SK-N-SH (cell line): ENCODE results near the gene TAOK1. TPM values are rescaled to one million over a fixed set of nuclear protein-coding genes. Genes with fewer than 3 reads are reported as not detected.

Source experiments
- CTCF ChIA-PET: fragments of 300-600, 350-600 bp; formaldehyde crosslinking; extraction: SDS; loops from one replicate; lab custom pipeline; 2021; lab: Yijun Ruan, JAX
- POLR2A ChIA-PET: fragments of 350-600 bp; sonication (Branson Sonifier 250); formaldehyde crosslinking; extraction: SDS; loops from one replicate; lab custom pipeline; 2020; ENCODE audit warnings: antibody characterized with exemption, inconsistent platforms; lab: Yijun Ruan, JAX
- DNase-seq: peaks from one replicate; pipeline ENCODE4 v3.0.0; 2012
- H2AFZ ChIP-seq: fragments of 200-600 bp; sonication (generic); 2 replicates; pipeline ENCODE4 v1.8.1; 2016; ENCODE audit warnings: antibody characterized with exemption, mild to moderate bottlenecking, low read depth
- H3F3A ChIP-seq: fragments of 200-600 bp; sonication (generic); replicated peaks from 2 replicates; pipeline ENCODE3; 2016; ENCODE audit warnings: antibody characterized with exemption, mild to moderate bottlenecking; ENCODE audit not compliant: insufficient read depth
- H3K27ac ChIP-seq, 2 experiments: fragments of 200-500 bp in 1 of 2; fragments of 200-600 bp in 1 of 2; sonication (Bioruptor generic) in 1 of 2; sonication (generic), shearing (Covaris generic) in 1 of 2; 2 replicates each; pipeline versions ENCODE4 v1.5.1 to v1.6.1; 2014 to 2016; ENCODE audit warnings: low read depth in 2 of 2, inconsistent platforms in 1 of 2, low read length in 1 of 2, mild to moderate bottlenecking in 1 of 2, mixed read lengths in 1 of 2
- H3K27me3 ChIP-seq: fragments of 200-600 bp; sonication (generic), shearing (Covaris generic); 2 replicates; pipeline ENCODE4 v1.6.1; 2016; ENCODE audit warnings: mixed run types; ENCODE audit not compliant: insufficient read depth
- H3K36me3 ChIP-seq, 2 experiments: fragments of 200-500 bp in 1 of 2; fragments of 200-600 bp in 1 of 2; sonication (Bioruptor generic) in 1 of 2; sonication (generic) in 1 of 2; replicated peaks in 1 of 2; 2 replicates each; pipeline versions ENCODE3 to v1.5.1; 2014 to 2016; ENCODE audit warnings: low read length in 1 of 2, mild to moderate bottlenecking in 1 of 2; ENCODE audit not compliant: insufficient read depth in 2 of 2, control insufficient read depth in 1 of 2
- H3K4me1 ChIP-seq, 2 experiments: fragments of 200-500 bp in 1 of 2; fragments of 200-600 bp in 1 of 2; sonication (Bioruptor generic) in 1 of 2; sonication (generic), shearing (Covaris generic) in 1 of 2; 2 replicates each; pipeline versions ENCODE4 v1.5.1 to v1.6.1; 2014 to 2016; ENCODE audit warnings: low read depth in 1 of 2, low read length in 1 of 2, mixed run types in 1 of 2; ENCODE audit not compliant: insufficient read depth in 2 of 2, control insufficient read depth in 1 of 2
- H3K4me2 ChIP-seq: fragments of 200-600 bp; sonication (generic), shearing (Covaris generic); 2 replicates; pipeline ENCODE4 v1.6.1; 2017; ENCODE audit warnings: mixed run types
- H3K4me3 ChIP-seq, 2 experiments: fragments of 200-500 bp in 1 of 2; fragments of 200-600 bp in 1 of 2; sonication (Bioruptor generic) in 1 of 2; sonication (generic), shearing (Covaris generic) in 1 of 2; 2 replicates each; pipeline versions ENCODE4 v1.5.1 to v1.8.1; 2014 to 2016; ENCODE audit warnings: low read depth in 2 of 2, inconsistent platforms in 1 of 2, low read length in 1 of 2, mild to moderate bottlenecking in 1 of 2, mixed read lengths in 1 of 2, moderate library complexity in 1 of 2
- H3K79me2 ChIP-seq: fragments of 200-600 bp; sonication (generic); 2 replicates; pipeline ENCODE4 v1.8.1; 2017; ENCODE audit warnings: mild to moderate bottlenecking; ENCODE audit not compliant: insufficient read depth
- H3K9ac ChIP-seq: fragments of 200-600 bp; sonication (generic); 2 replicates; pipeline ENCODE4 v1.6.1; 2017; ENCODE audit warnings: mixed run types
- H3K9me2 ChIP-seq: fragments of 200-600 bp; sonication (generic); 2 replicates; pipeline ENCODE4 v1.6.1; 2017; ENCODE audit warnings: mixed run types
- H3K9me3 ChIP-seq: fragments of 200-600 bp; sonication (generic); 2 replicates; pipeline ENCODE4 v1.6.1; 2017; ENCODE audit warnings: mixed run types, mild to moderate bottlenecking, moderate library complexity
- H4K20me1 ChIP-seq: fragments of 200-600 bp; sonication (generic); 2 replicates; pipeline ENCODE4 v1.6.1; 2017; ENCODE audit warnings: mild to moderate bottlenecking, mixed run types; ENCODE audit not compliant: insufficient read depth
- CHD2 ChIP-seq: fragments of 150-350 bp; IDR thresholded peaks from 2 replicates; pipeline ENCODE4 v1.6.1; 2018; ENCODE audit warnings: low read length; ENCODE audit not compliant: partially characterized antibody
- ELF1 ChIP-seq: IDR thresholded peaks from 2 replicates; pipeline ENCODE4 v1.4.0; 2012
- EP300 ChIP-seq, 2 experiments: IDR thresholded peaks; 2 replicates each; pipeline versions ENCODE4 v1.4.0 to v1.6.1; 2012; ENCODE audit warnings: borderline replicate concordance in 1 of 2, low read depth in 1 of 2, low read length in 1 of 2
- EZH2phosphoT487 ChIP-seq: fragments of 200-600 bp; sonication (generic); IDR thresholded peaks from 2 replicates; pipeline ENCODE4 v1.6.1; 2017; ENCODE audit warnings: low read depth, mixed run types, mild to moderate bottlenecking, antibody characterized with exemption, moderate library complexity, borderline replicate concordance
- FOXM1 ChIP-seq: IDR thresholded peaks from 2 replicates; pipeline ENCODE4 v1.4.0; 2012; ENCODE audit warnings: low read depth, mild to moderate bottlenecking
- GABPA ChIP-seq: IDR thresholded peaks from 2 replicates; pipeline ENCODE4 v1.4.0; 2012; ENCODE audit warnings: low read depth, mild to moderate bottlenecking
- JUND ChIP-seq: IDR thresholded peaks from 2 replicates; pipeline ENCODE4 v1.4.0; 2012
- NRF1 ChIP-seq: IDR thresholded peaks from 2 replicates; pipeline ENCODE4 v1.6.1; 2012; ENCODE audit warnings: low read depth, mild to moderate bottlenecking, low read length
- RFX5 ChIP-seq: IDR thresholded peaks from 2 replicates; pipeline ENCODE4 v1.6.1; 2012; ENCODE audit warnings: mild to moderate bottlenecking, improper control_type of control experiment, low read length
- SIN3A ChIP-seq: IDR thresholded peaks from 2 replicates; pipeline ENCODE4 v1.6.1; 2012; ENCODE audit warnings: low read depth, mild to moderate bottlenecking, low read length, moderate library complexity, borderline replicate concordance
- TCF12 ChIP-seq: IDR thresholded peaks from 2 replicates; pipeline ENCODE4 v1.4.0; 2012
- TEAD4 ChIP-seq: IDR thresholded peaks from 2 replicates; pipeline ENCODE4 v1.4.0; 2012; ENCODE audit warnings: mild to moderate bottlenecking, borderline replicate concordance; ENCODE audit not compliant: insufficient read depth
- WGBS: methylation state at CpG from one replicate; pipeline ENCODE4 v1.1.6; 2017; ENCODE audit warnings: low lambda C conversion rate; 5-methylcytosine and 5-hydroxymethylcytosine counted together
- polyA plus RNA-seq, 3 experiments: library from polyadenylated mRNA; depleted of rRNA; stranded (reverse); fragments of >200 nt; gene quantifications; 2 replicates each; pipeline ENCODE4 v1.2.3, GENCODE V29; 2012
- TF ChIP-seq, protein P1 (sequence below): fragments of 150-350 bp; IDR thresholded peaks from 2 replicates; pipeline ENCODE4 v1.6.1; 2017; ENCODE audit warnings: antibody characterized with exemption, low read length, low read depth, borderline replicate concordance
- TF ChIP-seq, protein P2 (sequence below): IDR thresholded peaks from 2 replicates; pipeline ENCODE4 v1.4.0; 2012; ENCODE audit warnings: low read depth, borderline replicate concordance
- TF ChIP-seq, protein P3 (sequence below): fragments of 200-600 bp; sonication (generic); IDR thresholded peaks from 2 replicates; pipeline ENCODE4 v1.6.1; 2017; ENCODE audit warnings: antibody characterized with exemption, mild to moderate bottlenecking, moderate library complexity
- TF ChIP-seq, protein P4 (sequence below): IDR thresholded peaks from 2 replicates; pipeline ENCODE4 v1.4.0; 2012; ENCODE audit warnings: low read depth, borderline replicate concordance

TAOK1 gene
- polyA plus RNA-seq, 1 of the 3 experiments (the other 2 are of a cell fraction) = 5.9 TPM

DNA sequence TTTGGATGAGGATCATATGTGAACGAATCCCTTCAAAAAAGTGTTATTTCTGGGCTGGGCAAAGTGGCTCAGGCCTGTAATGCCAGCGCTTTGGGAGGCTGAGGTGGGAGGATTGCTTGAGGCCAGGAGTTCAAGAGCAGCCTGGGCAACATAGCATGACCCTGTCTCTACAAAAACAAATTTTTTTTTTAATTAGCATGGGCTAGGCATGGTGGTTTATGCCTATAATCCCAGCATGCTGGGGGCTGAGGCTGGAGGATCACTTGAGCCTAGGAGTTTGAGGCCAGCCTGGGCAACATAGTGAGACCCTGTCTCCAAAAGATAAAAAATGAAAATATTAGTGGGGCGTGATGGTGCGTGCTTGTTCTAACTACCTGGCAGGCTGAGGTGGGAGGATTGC is 4.6 kb downstream of the TAOK1 start:
- Histone ChIP-seq H3K9me2 (no peaks in the 10 kb centered on the region), H3K4me1 (peaks cover 10% of the 10 kb centered on the region in 2 experiments; a peak in 3 of 4 replicates), H3K36me3 (peaks cover 0 to 13% of the 10 kb centered on the region in 2 experiments), H3K9me3 (no peaks in the 10 kb centered on the region), H3K79me2 (peaks cover 89% of the 10 kb centered on the region), H4K20me1 (peaks cover 84% of the 10 kb centered on the region), H3K27me3 (no peaks in the 10 kb centered on the region), H3K27ac (no peak overlapping the region), H3K4me2 (no peak overlapping the region), H2AFZ (no peak overlapping the region), H3K4me3 (no peak overlapping the region), H3K9ac (no peak overlapping the region), H3F3A (peaks cover 11% of the 10 kb centered on the region)
- DNase-seq = no peak
- no peak for TF ChIP-seq JUND
- TF ChIP-seq FOXM1 = no peak
- no peak for TF ChIP-seq TCF12
- no peak for TF ChIP-seq EP300 (IDR thresholded peaks at IDR 0.05; ENCODE audit: borderline replicate concordance in 1 of 2, low read depth in 1 of 2, low read length in 1 of 2)
- TF ChIP-seq TEAD4 = no peak
- TF ChIP-seq, protein P1, sequence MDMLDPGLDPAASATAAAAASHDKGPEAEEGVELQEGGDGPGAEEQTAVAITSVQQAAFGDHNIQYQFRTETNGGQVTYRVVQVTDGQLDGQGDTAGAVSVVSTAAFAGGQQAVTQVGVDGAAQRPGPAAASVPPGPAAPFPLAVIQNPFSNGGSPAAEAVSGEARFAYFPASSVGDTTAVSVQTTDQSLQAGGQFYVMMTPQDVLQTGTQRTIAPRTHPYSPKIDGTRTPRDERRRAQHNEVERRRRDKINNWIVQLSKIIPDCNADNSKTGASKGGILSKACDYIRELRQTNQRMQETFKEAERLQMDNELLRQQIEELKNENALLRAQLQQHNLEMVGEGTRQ = no peak
- no peak for TF ChIP-seq EZH2phosphoT487
- TF ChIP-seq GABPA = no peak
- ChIA-PET CTCF (no interaction called here), POLR2A (no interaction called here)
- 98% methylated on average over 4 of the region's 4 CpGs for WGBS

DNA sequence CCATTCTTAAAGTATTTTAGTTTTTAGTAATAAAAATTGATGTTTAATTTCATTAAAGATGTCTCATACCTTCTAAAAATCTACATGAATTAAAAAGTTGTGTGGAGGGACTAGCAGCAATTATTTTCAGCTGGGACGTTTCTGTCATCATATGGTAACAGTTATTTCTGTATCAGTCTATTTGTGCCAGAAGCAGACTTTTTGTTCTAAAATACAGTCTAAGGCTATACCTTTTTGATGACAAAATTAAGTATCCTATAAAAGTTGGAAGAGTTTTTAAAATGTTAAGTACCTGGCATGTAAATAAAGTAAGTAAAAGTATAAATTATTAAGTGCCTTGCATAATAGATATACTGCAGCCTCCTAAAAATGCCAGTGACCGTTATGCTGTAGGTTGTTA is 5.9 kb downstream of the TAOK1 start:
- Histone ChIP-seq H3K4me1 (peaks cover 10% of the 10 kb centered on the region in 2 experiments; a peak in 2 of 4 replicates), H3F3A (peaks cover 11% of the 10 kb centered on the region), H4K20me1 (peaks cover 96% of the 10 kb centered on the region), H3K27ac (no peak overlapping the region), H3K4me2 (no peak overlapping the region), H3K79me2 (peaks cover 98% of the 10 kb centered on the region), H3K9ac (no peak overlapping the region), H3K36me3 (peaks cover 0 to 19% of the 10 kb centered on the region in 2 experiments), H3K9me2 (no peaks in the 10 kb centered on the region), H2AFZ (no peak overlapping the region), H3K27me3 (no peaks in the 10 kb centered on the region), H3K4me3 (no peak overlapping the region), H3K9me3 (no peaks in the 10 kb centered on the region)
- no peak for TF ChIP-seq EP300 (IDR thresholded peaks at IDR 0.05; ENCODE audit: borderline replicate concordance in 1 of 2, low read depth in 1 of 2, low read length in 1 of 2)
- TF ChIP-seq NRF1 = no peak
- TF ChIP-seq, protein P2, sequence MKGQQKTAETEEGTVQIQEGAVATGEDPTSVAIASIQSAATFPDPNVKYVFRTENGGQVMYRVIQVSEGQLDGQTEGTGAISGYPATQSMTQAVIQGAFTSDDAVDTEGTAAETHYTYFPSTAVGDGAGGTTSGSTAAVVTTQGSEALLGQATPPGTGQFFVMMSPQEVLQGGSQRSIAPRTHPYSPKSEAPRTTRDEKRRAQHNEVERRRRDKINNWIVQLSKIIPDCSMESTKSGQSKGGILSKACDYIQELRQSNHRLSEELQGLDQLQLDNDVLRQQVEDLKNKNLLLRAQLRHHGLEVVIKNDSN = no peak
- TF ChIP-seq ELF1 = no peak
- TF ChIP-seq RFX5 = no peak
- TF ChIP-seq, protein P3, sequence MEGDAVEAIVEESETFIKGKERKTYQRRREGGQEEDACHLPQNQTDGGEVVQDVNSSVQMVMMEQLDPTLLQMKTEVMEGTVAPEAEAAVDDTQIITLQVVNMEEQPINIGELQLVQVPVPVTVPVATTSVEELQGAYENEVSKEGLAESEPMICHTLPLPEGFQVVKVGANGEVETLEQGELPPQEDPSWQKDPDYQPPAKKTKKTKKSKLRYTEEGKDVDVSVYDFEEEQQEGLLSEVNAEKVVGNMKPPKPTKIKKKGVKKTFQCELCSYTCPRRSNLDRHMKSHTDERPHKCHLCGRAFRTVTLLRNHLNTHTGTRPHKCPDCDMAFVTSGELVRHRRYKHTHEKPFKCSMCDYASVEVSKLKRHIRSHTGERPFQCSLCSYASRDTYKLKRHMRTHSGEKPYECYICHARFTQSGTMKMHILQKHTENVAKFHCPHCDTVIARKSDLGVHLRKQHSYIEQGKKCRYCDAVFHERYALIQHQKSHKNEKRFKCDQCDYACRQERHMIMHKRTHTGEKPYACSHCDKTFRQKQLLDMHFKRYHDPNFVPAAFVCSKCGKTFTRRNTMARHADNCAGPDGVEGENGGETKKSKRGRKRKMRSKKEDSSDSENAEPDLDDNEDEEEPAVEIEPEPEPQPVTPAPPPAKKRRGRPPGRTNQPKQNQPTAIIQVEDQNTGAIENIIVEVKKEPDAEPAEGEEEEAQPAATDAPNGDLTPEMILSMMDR = no peak
- TF ChIP-seq, protein P1 = no peak
- TF ChIP-seq SIN3A = no peak
- TF ChIP-seq JUND = no peak
- TF ChIP-seq, protein P4, sequence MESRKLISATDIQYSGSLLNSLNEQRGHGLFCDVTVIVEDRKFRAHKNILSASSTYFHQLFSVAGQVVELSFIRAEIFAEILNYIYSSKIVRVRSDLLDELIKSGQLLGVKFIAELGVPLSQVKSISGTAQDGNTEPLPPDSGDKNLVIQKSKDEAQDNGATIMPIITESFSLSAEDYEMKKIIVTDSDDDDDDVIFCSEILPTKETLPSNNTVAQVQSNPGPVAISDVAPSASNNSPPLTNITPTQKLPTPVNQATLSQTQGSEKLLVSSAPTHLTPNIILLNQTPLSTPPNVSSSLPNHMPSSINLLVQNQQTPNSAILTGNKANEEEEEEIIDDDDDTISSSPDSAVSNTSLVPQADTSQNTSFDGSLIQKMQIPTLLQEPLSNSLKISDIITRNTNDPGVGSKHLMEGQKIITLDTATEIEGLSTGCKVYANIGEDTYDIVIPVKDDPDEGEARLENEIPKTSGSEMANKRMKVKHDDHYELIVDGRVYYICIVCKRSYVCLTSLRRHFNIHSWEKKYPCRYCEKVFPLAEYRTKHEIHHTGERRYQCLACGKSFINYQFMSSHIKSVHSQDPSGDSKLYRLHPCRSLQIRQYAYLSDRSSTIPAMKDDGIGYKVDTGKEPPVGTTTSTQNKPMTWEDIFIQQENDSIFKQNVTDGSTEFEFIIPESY = no peak
- TF ChIP-seq TCF12 = no peak
- TF ChIP-seq CHD2 = no peak
- POLR2A ChIA-PET = no interaction called here
- DNase-seq = no peak
- WGBS = 84% methylated on average over 2 of the region's 2 CpGs
- CTCF ChIA-PET = interaction anchor here (0.7 to 1.3 kb wide), 5 partner anchors 26 to 177 kb away, joined by 3 to 5 read pairs (median 4); no protein-coding TSS in a partner anchor
